ENCODE data around the gene ZC3H18. TPM values are rescaled to one million over a fixed set of nuclear protein-coding genes. Genes with fewer than 3 reads are reported as not detected.

Gene ZC3H18
- total RNA-seq, 1 experiment from 2014 or later = 61.8 TPM

DNA sequence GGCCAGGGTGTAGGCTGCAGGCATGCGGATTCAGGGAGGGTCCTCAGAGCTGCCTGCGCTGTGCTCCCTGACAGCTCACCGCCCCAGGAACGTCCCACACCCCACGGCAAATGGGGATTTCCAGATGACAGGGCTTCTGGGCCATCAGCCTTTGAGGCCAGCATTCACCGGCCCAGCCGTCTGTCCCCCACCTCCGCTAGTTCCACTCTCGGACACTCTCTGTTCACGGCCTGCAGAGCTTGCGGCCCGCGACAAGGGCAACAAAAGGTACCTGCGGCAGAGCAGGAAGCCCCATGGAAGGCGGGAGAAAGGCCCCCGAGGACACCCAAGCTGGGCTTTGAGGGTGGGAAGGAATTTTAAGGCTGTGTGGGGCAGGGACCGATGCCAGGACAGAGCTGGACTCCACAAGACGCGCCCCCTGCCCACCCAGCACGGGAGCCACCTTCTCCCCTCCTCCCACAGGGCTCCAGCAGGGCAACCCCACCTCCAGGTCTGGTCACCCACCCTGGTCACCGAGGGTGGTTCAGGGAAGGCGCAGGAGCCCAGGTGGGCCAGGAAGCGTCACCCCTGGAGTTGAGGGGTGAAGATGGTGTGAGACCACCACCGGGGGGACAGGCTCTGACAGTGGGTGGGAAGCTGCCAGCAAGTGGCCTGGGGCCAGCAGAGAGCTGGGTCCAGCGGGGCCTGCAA, 86.2 kb downstream of the ZC3H18 start (continued):
- TF ChIP-seq IRF2 (CRISPR knock-in tag; IDR thresholded peaks at IDR 0.05; ENCODE audit: borderline replicate concordance, low read depth) = no peak
- no peak for TF ChIP-seq NR1H2 (CRISPR knock-in tag; IDR thresholded peaks at IDR 0.05)
- TF ChIP-seq NR2C2 (CRISPR knock-in tag; IDR thresholded peaks at IDR 0.05) = no peak
- TF ChIP-seq, protein P1, sequence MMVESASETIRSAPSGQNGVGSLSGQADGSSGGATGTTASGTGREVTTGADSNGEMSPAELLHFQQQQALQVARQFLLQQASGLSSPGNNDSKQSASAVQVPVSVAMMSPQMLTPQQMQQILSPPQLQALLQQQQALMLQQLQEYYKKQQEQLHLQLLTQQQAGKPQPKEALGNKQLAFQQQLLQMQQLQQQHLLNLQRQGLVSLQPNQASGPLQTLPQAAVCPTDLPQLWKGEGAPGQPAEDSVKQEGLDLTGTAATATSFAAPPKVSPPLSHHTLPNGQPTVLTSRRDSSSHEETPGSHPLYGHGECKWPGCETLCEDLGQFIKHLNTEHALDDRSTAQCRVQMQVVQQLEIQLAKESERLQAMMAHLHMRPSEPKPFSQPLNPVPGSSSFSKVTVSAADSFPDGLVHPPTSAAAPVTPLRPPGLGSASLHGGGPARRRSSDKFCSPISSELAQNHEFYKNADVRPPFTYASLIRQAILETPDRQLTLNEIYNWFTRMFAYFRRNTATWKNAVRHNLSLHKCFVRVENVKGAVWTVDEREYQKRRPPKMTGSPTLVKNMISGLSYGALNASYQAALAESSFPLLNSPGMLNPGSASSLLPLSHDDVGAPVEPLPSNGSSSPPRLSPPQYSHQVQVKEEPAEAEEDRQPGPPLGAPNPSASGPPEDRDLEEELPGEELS (CRISPR knock-in tag; IDR thresholded peaks at IDR 0.05) = no peak
- TF ChIP-seq, protein P2, sequence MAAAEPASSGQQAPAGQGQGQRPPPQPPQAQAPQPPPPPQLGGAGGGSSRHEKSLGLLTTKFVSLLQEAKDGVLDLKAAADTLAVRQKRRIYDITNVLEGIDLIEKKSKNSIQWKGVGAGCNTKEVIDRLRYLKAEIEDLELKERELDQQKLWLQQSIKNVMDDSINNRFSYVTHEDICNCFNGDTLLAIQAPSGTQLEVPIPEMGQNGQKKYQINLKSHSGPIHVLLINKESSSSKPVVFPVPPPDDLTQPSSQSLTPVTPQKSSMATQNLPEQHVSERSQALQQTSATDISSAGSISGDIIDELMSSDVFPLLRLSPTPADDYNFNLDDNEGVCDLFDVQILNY (CRISPR knock-in tag; IDR thresholded peaks at IDR 0.05) = no peak
- TF ChIP-seq, protein P3, sequence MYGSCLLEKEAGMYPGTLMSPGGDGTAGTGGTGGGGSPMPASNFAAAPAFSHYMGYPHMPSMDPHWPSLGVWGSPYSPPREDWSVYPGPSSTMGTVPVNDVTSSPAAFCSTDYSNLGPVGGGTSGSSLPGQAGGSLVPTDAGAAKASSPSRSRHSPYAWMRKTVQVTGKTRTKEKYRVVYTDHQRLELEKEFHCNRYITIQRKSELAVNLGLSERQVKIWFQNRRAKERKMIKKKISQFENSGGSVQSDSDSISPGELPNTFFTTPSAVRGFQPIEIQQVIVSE (CRISPR knock-in tag; IDR thresholded peaks at IDR 0.05; ENCODE audit: borderline replicate concordance) = no peak
- no peak for TF ChIP-seq ZNF396 (CRISPR knock-in tag; IDR thresholded peaks at IDR 0.05; ENCODE audit: borderline replicate concordance)
- no peak for TF ChIP-seq ZNF121 (CRISPR knock-in tag; IDR thresholded peaks at IDR 0.05)

DNA sequence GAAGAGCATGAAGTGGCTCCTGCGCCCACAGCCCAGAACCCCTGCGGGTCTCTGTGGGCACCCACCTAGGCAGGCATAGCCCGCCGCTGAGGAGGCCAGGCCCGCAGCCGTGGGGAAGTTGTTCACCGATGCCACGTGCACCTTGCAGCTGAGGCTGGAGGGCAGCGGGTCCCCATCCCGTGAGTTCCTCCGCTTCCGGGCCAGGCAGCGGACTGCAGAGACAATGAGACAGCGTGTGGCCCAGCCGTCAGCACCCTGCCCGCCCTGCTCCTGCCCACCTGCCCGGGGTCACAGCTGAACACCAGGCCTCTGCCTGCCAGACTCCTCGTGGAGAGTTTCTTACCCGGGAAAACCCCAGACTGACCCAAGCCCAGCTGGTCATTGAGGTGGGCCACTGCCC, 87.2 kb downstream of the ZC3H18 start:
- peaks cover 14% of the 10 kb centered on the region for H3K4me1 Mint-ChIP-seq
- ChIA-PET CTCF (interaction anchor here (0.9 to 1.7 kb wide), 3 partner anchors 15 to 80 kb away, joined by 3 to 6 read pairs (median 5); no protein-coding TSS in a partner anchor), POLR2A (no interaction called here)
- H3K27me3 Mint-ChIP-seq (ENCODE audit: low read depth) = no peaks in the 10 kb centered on the region
- H3K27ac Mint-ChIP-seq = no peak overlapping the region
- DNase-seq (ENCODE audit: low spot score) (no peak), ATAC-seq (no peak)
- no peaks in the 10 kb centered on the region for H3K9me3 Mint-ChIP-seq
- no peak overlapping the region for H3K4me3 Mint-ChIP-seq
- peaks cover 11% of the 10 kb centered on the region; the same call in 1 of the 2 replicates for H3K36me3 Mint-ChIP-seq
- no peak for TF ChIP-seq NR1H2 (CRISPR knock-in tag; IDR thresholded peaks at IDR 0.05)
- TF ChIP-seq, protein P4, sequence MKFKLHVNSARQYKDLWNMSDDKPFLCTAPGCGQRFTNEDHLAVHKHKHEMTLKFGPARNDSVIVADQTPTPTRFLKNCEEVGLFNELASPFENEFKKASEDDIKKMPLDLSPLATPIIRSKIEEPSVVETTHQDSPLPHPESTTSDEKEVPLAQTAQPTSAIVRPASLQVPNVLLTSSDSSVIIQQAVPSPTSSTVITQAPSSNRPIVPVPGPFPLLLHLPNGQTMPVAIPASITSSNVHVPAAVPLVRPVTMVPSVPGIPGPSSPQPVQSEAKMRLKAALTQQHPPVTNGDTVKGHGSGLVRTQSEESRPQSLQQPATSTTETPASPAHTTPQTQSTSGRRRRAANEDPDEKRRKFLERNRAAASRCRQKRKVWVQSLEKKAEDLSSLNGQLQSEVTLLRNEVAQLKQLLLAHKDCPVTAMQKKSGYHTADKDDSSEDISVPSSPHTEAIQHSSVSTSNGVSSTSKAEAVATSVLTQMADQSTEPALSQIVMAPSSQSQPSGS (CRISPR knock-in tag; IDR thresholded peaks at IDR 0.05; ENCODE audit: borderline replicate concordance, low read depth) = no peak
- TF ChIP-seq, protein P3 (CRISPR knock-in tag; IDR thresholded peaks at IDR 0.05; ENCODE audit: borderline replicate concordance) = no peak
- TF ChIP-seq FOXK1 (CRISPR knock-in tag; IDR thresholded peaks at IDR 0.05) = no peak
- TF ChIP-seq, protein P5, sequence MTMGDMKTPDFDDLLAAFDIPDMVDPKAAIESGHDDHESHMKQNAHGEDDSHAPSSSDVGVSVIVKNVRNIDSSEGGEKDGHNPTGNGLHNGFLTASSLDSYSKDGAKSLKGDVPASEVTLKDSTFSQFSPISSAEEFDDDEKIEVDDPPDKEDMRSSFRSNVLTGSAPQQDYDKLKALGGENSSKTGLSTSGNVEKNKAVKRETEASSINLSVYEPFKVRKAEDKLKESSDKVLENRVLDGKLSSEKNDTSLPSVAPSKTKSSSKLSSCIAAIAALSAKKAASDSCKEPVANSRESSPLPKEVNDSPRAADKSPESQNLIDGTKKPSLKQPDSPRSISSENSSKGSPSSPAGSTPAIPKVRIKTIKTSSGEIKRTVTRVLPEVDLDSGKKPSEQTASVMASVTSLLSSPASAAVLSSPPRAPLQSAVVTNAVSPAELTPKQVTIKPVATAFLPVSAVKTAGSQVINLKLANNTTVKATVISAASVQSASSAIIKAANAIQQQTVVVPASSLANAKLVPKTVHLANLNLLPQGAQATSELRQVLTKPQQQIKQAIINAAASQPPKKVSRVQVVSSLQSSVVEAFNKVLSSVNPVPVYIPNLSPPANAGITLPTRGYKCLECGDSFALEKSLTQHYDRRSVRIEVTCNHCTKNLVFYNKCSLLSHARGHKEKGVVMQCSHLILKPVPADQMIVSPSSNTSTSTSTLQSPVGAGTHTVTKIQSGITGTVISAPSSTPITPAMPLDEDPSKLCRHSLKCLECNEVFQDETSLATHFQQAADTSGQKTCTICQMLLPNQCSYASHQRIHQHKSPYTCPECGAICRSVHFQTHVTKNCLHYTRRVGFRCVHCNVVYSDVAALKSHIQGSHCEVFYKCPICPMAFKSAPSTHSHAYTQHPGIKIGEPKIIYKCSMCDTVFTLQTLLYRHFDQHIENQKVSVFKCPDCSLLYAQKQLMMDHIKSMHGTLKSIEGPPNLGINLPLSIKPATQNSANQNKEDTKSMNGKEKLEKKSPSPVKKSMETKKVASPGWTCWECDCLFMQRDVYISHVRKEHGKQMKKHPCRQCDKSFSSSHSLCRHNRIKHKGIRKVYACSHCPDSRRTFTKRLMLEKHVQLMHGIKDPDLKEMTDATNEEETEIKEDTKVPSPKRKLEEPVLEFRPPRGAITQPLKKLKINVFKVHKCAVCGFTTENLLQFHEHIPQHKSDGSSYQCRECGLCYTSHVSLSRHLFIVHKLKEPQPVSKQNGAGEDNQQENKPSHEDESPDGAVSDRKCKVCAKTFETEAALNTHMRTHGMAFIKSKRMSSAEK (CRISPR knock-in tag; IDR thresholded peaks at IDR 0.05; ENCODE audit: borderline replicate concordance) = no peak
- no peak for TF ChIP-seq OVOL2 (CRISPR knock-in tag; IDR thresholded peaks at IDR 0.05; ENCODE audit: borderline replicate concordance)
- TF ChIP-seq, protein P6, sequence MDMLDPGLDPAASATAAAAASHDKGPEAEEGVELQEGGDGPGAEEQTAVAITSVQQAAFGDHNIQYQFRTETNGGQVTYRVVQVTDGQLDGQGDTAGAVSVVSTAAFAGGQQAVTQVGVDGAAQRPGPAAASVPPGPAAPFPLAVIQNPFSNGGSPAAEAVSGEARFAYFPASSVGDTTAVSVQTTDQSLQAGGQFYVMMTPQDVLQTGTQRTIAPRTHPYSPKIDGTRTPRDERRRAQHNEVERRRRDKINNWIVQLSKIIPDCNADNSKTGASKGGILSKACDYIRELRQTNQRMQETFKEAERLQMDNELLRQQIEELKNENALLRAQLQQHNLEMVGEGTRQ (CRISPR knock-in tag; IDR thresholded peaks at IDR 0.05) = no peak
- TF ChIP-seq ZNF317 (CRISPR knock-in tag; IDR thresholded peaks at IDR 0.05; ENCODE audit: borderline replicate concordance, low read depth) = no peak
- TF ChIP-seq, protein P7, sequence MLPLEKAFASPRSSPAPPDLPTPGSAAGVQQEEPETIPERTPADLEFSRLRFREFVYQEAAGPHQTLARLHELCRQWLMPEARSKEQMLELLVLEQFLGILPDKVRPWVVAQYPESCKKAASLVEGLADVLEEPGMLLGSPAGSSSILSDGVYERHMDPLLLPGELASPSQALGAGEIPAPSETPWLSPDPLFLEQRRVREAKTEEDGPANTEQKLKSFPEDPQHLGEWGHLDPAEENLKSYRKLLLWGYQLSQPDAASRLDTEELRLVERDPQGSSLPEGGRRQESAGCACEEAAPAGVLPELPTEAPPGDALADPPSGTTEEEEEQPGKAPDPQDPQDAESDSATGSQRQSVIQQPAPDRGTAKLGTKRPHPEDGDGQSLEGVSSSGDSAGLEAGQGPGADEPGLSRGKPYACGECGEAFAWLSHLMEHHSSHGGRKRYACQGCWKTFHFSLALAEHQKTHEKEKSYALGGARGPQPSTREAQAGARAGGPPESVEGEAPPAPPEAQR (CRISPR knock-in tag; IDR thresholded peaks at IDR 0.05) = no peak
- TF ChIP-seq, protein P8, sequence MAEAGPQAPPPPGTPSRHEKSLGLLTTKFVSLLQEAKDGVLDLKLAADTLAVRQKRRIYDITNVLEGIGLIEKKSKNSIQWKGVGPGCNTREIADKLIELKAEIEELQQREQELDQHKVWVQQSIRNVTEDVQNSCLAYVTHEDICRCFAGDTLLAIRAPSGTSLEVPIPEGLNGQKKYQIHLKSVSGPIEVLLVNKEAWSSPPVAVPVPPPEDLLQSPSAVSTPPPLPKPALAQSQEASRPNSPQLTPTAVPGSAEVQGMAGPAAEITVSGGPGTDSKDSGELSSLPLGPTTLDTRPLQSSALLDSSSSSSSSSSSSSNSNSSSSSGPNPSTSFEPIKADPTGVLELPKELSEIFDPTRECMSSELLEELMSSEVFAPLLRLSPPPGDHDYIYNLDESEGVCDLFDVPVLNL (CRISPR knock-in tag; IDR thresholded peaks at IDR 0.05; ENCODE audit: borderline replicate concordance, low read depth) = no peak
- TF ChIP-seq, protein P9, sequence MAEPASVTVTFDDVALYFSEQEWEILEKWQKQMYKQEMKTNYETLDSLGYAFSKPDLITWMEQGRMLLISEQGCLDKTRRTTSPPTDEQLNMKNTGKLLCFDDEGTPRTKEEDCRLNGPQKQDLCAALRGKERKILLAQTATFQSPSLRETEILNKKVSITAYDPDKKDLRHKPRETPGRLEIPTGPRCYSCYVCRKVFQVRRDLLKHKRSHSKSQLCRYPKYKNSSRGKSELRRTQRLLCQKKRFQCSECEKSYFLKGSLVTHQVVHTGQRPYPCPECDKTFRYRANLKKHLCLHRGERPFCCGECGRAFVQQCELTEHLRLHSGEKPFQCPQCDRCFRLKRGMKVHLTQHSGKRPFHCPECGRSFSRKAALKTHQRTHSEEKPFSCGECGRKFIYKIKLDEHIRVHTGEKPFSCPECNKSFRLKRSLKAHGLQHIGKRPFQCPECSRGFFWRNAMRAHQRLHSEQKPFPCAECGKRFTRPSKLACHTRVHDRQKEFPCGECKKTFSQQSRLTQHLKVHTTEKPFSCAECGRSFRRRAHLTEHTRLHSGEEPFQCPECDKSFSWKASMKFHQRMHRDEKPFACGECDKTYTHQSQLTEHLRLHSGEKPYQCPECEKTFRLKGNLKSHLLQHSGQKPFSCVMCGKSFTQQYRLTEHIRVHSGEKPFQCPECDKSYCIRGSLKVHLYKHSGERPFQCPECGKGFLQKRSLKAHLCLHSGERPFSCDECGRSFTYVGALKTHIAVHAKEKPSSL (CRISPR knock-in tag; conservative IDR thresholded peaks at IDR 0.05) = no peak

All from WTC11 (cell line).